GM19438 (cell line): ENCODE measurements around the gene PLEKHG3.
"Not testable (repeated sequence)": the region's sequence is repeated elsewhere in the genome, so short reads cannot be mapped to it uniquely, and the experiment has no call there.

Source experiments
- ATAC-seq: cut with Tn5 transposase; IDR thresholded peaks from one replicate; pipeline ENCODE4 v1.9.1; 2021; ENCODE audit warnings: low read depth; ENCODE audit not compliant: unreplicated experiment

Gene PLEKHG3

GRCh38 chr14:64686282-64686615 lies 18.0 kb upstream of the PLEKHG3 start:
- no peak for ATAC-seq

DNA sequence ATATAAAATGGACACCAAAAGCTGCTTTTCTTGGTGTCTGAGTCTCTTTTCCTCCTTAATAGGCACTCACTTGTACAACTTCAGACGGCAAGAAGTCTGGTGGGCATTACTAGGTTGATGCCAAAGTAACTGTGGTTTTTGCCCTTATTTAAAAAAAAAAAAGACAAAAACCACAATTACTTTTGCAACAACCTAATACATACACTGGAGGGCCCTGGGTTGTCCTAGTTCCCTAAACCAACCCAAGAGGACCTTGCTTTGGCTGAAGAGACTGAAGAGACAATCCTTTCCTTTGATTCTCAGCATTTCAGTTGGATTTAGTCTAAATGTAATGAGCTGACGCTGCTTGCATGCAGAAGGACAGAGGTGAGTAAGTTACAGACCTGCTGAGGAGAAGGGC lies 16.2 kb upstream of the PLEKHG3 start:
- ATAC-seq = no peak

DNA sequence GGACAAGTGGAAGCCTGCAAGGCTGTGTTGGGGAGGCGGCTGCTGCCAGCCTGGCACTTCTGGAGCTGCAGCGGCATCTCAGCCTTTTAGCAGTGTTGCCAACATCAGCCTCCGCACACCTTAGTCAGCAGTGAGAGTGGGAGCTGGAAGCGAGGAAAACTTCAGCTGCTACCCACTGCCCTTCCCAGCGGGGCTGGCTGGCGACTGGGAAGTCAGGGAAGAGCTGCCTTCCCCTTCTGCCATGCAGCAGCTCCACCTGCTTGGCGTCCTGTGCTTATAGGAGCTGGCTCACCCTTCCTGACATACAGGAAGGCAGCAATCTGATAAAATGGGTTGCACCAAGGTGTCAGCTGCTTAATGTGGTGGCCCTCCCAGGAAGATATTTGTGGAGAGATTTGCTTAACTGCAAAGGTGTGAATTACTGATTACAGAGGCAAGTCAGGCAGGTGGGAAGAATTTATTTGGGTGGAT lies 15.4 kb upstream of the PLEKHG3 start:
- no peak for ATAC-seq

GRCh38 chr14:64689289-64689688 lies 14.9 kb upstream of the PLEKHG3 start:
- no peak for ATAC-seq

GRCh38 chr14:64690607-64691006 lies 13.6 kb upstream of the PLEKHG3 start:
- not testable (repeated sequence) for ATAC-seq

DNA sequence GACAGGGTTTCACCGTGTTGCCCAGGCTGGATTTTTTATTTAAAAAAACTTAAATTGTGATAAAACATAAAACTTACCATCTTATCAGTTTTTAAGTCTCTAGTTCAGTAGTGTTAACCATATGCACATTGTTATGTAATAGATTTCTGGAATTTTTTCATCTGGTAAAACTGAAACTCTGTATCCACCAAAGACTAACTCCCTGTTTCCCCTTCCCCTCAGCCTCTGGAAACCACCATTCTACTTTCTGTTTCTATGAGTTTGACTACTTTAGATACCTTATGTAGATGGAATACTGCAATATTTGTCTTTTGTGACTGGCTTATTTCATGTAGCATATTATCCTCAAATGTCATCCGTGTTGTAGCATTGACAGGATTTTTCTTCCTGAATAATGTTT lies 12.8 kb upstream of the PLEKHG3 start:
- no peak for ATAC-seq

GRCh38 chr14:64692189-64692985 lies 11.8 kb upstream of the PLEKHG3 start:
- no peak for ATAC-seq

- ATAC-seq = no peak
Measured at GRCh38 chr14:64692986-64693809, 11.0 kb upstream of the PLEKHG3 start.

DNA sequence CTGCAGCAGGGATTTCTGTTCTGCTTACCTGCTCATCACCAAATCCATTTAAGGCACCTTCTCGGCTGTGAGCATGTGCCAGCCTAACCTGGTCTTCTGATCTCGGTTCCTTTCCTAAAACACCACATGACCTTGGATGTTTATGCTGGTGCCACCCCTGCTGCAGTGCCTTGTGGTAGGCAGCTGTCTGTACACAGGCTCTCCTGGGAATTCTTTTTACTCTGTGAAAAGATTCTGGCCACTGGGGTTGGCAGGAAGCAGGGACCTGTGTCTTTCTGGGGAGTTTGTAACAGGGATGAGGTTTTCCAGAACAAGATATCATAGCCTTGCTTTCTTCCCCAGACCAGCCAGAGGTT lies 10.4 kb upstream of the PLEKHG3 start:
- no peak for ATAC-seq

DNA sequence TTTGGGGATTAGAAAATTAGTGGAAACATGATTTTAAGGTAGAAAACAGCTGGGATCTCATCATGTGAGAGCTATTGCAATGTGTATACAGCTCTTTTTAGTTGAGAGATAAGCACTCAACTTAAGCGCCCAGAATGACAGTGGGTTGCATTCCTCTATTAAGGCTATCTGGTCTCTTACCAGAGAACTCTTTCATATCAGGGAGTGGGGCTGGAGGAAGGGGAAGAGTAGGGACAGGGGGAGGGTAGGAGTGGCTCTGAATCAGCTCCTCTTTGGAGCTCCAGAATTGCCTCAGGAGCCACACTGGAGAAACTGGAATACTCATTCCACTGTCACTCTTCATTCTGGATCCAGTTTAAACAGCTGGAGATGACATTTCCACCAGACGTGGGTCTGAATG lies 9.2 kb upstream of the PLEKHG3 start:
- no peak for ATAC-seq

GRCh38 chr14:64696355-64696857 lies 7.8 kb upstream of the PLEKHG3 start:
- no peak for ATAC-seq

DNA sequence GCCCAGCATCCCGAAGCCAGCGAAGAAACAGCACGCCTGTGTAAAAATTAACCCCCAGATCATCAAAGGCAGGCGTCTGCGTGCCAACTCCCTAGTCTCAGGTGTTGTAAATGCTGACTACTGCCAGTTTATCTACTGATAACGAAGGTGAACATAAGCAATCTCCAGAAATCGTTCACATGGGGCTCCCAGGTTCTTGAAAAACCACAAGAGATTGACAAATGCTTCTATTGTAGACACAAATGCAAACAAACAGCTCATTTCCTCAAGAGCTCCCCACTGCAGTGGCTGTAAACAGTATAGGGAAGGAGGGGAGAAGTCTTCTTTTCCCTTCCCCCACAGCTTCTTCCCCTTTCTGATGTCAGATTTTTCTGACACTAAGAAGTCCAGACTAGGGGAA lies 5.3 kb upstream of the PLEKHG3 start:
- no peak for ATAC-seq

DNA sequence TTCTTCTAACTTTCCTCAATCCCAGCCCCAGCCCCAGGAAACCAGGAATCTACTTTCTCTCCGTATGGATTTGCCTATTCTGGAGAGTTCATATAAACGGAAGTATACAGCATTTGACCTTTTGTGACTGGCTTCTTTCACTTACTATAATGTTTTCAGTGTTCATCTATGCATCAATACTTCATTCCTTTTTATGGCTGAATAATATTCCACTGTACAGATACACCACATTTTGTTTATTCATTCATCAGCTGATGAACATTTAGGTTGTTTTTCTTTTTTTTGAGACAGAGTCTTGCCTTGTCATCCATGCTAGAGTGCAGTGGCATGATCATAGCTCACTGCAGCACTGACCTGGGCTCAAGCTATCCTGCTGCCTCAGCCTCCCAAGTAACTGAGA lies 3.9 kb upstream of the PLEKHG3 start:
- no peak for ATAC-seq

- ATAC-seq = no peak
Measured at GRCh38 chr14:64700894-64701293, 3.3 kb upstream of the PLEKHG3 start.

GRCh38 chr14:64701660-64702059 lies 2.6 kb upstream of the PLEKHG3 start:
- ATAC-seq = no peak

DNA sequence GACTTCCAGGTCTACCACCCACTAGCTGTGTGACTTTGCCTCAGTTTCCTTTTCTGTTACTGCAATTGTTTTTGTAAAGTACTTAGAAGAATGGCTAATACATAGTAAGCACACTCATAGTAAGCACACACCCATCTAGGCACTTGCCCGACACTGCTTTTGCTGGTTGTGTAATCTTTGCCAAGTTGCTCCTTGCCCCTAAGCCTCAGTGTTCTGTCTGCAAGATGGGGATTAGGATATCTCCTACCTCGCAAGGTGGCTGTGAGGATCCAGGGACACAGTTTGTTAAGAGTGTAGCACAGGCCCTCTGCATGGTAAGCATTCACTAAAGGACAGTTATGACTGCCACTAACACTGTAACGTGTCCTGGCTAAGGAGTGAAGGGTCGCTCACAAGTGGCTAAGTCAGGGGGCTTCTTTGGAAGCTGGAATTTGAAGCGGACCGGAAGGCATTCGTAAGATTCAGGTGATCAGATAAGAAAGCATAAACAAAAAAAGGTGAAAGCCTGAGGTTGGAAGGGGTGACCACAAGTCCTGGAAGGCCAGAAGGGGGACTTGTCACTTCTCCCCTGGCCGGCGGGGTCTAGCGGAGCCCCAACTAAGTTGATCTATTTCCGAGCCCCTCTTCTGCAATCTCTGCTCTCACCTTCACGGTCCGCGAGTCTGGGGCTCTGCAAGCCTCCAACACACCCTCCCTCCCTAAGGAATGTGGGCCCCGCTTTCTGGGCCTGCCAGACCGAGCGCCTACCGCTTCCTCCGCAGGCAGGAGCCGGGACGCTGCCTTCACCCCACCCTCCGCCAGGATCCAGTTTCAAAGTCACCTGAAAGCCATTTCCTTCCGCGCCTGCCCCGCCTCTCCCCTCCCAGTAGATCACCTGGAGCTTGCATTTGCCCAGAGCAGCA lies 1.5 kb upstream of the PLEKHG3 start:
- no peak for ATAC-seq

GRCh38 chr14:64703395-64704142 lies 655 bp upstream of the PLEKHG3 start:
- ATAC-seq = no peak

GRCh38 chr14:64704743-64705380 lies 638 bp downstream of the PLEKHG3 start:
- no peak for ATAC-seq

GRCh38 chr14:64705381-64706118 lies 1.3 kb downstream of the PLEKHG3 start:
- ATAC-seq = no peak
